Sigmoid colon (tissue), 7 donors: ENCODE data around the gene PLA1A. TPM values are rescaled to one million over a fixed set of nuclear protein-coding genes. Genes with fewer than 3 reads are reported as not detected.
A peak's percentile ranks its signal among the peaks of the same experiment; 100 is the strongest.

Experiments used
- DNase-seq: peaks from one replicate; pipeline ENCODE4 v3.0.0-alpha.2; 2019
- H3K27ac ChIP-seq, 4 donors: fragments of 200-600 bp; sonication (generic); one replicate each; pipeline ENCODE4 v1.5.1; 2016 to 2019; ENCODE audit warnings: mild to moderate bottlenecking in 1 of 4
- H3K27me3 ChIP-seq, 3 donors: fragments of 200-600 bp; sonication (generic); one replicate each; pipeline ENCODE4 v1.5.1; 2019; ENCODE audit warnings: mild to moderate bottlenecking in 1 of 3
- H3K36me3 ChIP-seq, 4 donors: fragments of 200-600 bp; sonication (generic); one replicate each; pipeline ENCODE4 v1.5.1; 2016 to 2019
- H3K4me1 ChIP-seq, 4 donors: fragments of 200-600 bp; sonication (generic); one replicate each; pipeline ENCODE4 v1.5.1; 2017 to 2019
- H3K4me3 ChIP-seq, 4 donors: fragments of 200-600 bp; sonication (generic); one replicate each; pipeline ENCODE4 v1.5.1; 2017 to 2019; ENCODE audit warnings: mild to moderate bottlenecking in 2 of 4, moderate library complexity in 1 of 4
- H3K9me3 ChIP-seq, 4 donors: fragments of 200-600 bp in 3 of 4; sonication (generic) in 3 of 4; one replicate each; pipeline versions ENCODE4 v1.5.1 to v1.6.1; 2013 to 2019
- CTCF ChIP-seq, 4 experiments: fragments of 450-650 bp in 3 of 4; fragments of 200-600 bp in 1 of 4; IDR thresholded peaks; one replicate each; pipeline ENCODE4 v1.5.1; 2016 to 2019; ENCODE audit warnings: antibody characterized with exemption in 4 of 4, mild to moderate bottlenecking in 3 of 4, moderate library complexity in 2 of 4
- EP300 ChIP-seq, 4 donors: sonication (generic); formaldehyde crosslinking; IDR thresholded peaks; one replicate each; pipeline ENCODE4 v1.6.1; 2017; ENCODE audit warnings: antibody characterized with exemption in 4 of 4
- POLR2A ChIP-seq, 2 donors: fragments of 450-650 bp; IDR thresholded peaks; one replicate each; pipeline ENCODE4 v1.6.1; 2016; ENCODE audit warnings: antibody characterized with exemption in 2 of 2, mild to moderate bottlenecking in 2 of 2, moderate library complexity in 2 of 2
- POLR2AphosphoS5 ChIP-seq, 4 donors: sonication (generic); formaldehyde crosslinking; IDR thresholded peaks; one replicate each; pipeline ENCODE4 v1.6.1; 2017; ENCODE audit warnings: antibody characterized with exemption in 4 of 4
- WGBS, 2 donors: extraction: QIAGEN DNeasy Blood & Tissue Kit; methylation state at CpG; one replicate each; pipeline ENCODE4 v1.1.7; 2013; 5-methylcytosine and 5-hydroxymethylcytosine counted together
- intact Hi-C: fragments of 100-400 bp; cut with DNase I; formaldehyde crosslinking; loops from one replicate; pipeline ENCODE4 v1.15.1; 2023
- polyA plus RNA-seq, 3 donors: library from polyadenylated mRNA; stranded (reverse); fragments of 200-250 nt; gene quantifications; one replicate each; pipeline ENCODE4 v1.2.3, GENCODE V29; 2013
- total RNA-seq, 4 donors: library from RNA; depleted of rRNA; stranded (reverse); fragments of >200 nt; gene quantifications; one replicate each; pipeline ENCODE4 v1.1.0, GENCODE V29; 2016
- donor health status: healthy with polysubstance abuse.
- donor health status: Bipolar disorder and iron deficiency.
- donor health status: healthy.

The PLA1A gene
- total and polyA plus RNA-seq, 7 donors: 0.69 to 4.6 (median 2.1) TPM; not detected in 1

DNA sequence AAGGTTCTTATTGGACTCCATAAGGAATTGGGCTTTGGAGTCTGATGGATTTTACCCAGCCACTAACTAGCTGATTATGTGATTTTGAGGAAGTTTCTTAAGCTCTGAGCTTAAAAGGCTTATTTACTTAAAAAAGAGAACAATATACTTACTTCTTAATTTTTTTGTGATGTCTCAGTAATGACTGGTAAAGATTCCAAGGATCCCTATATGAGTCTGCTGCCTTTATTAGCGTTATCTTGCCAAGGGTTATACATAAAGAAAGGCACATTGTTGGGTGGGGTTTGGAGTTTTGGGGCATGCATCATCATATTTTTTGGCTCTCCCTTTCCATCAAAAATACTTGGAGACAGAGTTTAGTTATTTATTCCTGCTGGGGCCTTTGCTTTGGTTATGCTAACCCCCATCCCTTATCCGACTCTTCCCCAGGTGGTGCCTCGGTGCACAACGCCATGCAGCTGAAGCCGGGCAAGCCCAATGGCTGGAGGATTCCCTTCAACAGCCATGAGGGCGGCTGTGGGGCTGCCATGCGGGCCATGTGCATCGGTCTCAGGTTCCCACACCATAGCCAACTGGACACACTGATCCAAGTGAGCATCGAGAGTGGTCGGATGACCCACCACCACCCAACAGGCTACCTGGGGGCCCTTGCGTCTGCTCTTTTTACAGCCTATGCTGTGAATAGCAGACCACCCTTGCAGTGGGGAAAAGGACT is 11.7 kb upstream of the PLA1A start:
- Histone ChIP-seq H3K4me1 (no peaks in the 10 kb centered on the region), H3K9me3 (peaks cover 0 to 2% (median 0%) of the 10 kb centered on the region in 4 donors), H3K27ac (no peak overlapping the region), H3K27me3 (no peaks in the 10 kb centered on the region), H3K36me3 (peaks cover 0 to 15% (median 0%) of the 10 kb centered on the region in 4 donors), H3K4me3 (no peak overlapping the region)
- DNase-seq: no peak
- 96 to 98% methylated on average over 11 of the region's 11 CpGs for WGBS, 2 donors
- intact Hi-C loops: no loop called here
- TF ChIP-seq EP300 (IDR thresholded peaks at IDR 0.05) (no peak), POLR2AphosphoS5 (IDR thresholded peaks at IDR 0.05) (no peak), POLR2A (IDR thresholded peaks at IDR 0.05) (no peak), CTCF (IDR thresholded peaks at IDR 0.05) (no peak)

DNA sequence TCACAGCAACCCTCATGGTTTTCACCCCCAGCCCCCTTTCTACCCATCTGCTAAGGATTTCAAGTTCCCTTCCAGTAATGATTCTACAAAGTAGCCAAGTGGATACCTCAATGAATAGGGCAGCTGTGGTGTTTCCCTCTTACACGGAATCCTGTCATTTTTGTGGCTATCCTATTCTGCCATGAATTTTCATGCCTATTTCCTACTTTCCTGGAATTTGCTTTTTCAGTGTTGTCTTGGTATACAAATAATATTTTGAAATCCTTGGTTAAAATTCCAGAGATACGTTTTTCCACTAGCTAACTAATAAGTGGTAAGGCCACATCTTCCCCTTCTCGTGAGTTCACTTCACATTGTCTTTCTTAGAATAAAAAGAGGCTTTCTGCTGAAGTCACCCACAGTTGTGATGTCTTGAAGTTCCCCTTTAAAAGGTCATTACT is 10.9 kb upstream of the PLA1A start:
- DNase-seq: no peak
- H3K27me3 ChIP-seq: no peaks in the 10 kb centered on the region
- intact Hi-C loops: no loop called here
- H3K27ac ChIP-seq: no peak overlapping the region
- no peak for TF ChIP-seq EP300 (IDR thresholded peaks at IDR 0.05)
- no peak for TF ChIP-seq POLR2AphosphoS5 (IDR thresholded peaks at IDR 0.05)
- TF ChIP-seq POLR2A (IDR thresholded peaks at IDR 0.05): no peak
- no peak for TF ChIP-seq CTCF (IDR thresholded peaks at IDR 0.05)
- WGBS, 2 donors: 82 to 85% methylated on average over 3 of the region's 3 CpGs
- H3K9me3 ChIP-seq: peaks cover 0 to 2% (median 0%) of the 10 kb centered on the region in 4 donors
- H3K4me3 ChIP-seq: no peak overlapping the region
- no peaks in the 10 kb centered on the region for H3K4me1 ChIP-seq
- peaks cover 0 to 15% (median 0%) of the 10 kb centered on the region in 4 donors for H3K36me3 ChIP-seq

DNA sequence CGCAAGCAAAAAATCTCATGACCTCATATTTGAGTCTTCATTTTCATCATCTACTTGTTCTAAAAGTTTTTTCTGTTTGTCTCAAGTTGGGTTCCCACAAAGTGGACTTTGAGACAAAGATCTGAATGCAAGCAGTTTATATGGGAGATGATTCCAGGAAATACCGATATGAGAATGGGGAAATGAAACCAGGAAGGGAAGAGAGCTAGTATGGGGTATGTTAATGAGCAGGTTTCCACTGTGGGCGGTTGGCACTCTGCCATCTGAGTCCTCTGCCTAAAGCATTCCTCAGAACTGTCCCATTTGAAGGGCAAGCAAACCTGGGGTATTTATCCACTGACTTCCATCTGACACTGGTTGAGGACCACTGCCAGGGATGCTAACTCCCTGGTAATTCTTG is 9.6 kb upstream of the PLA1A start:
- WGBS, 2 donors: 38 to 58% methylated on average over 3 of the region's 3 CpGs
- peak; percentile 78 for DNase-seq
- peaks cover 0 to 15% (median 0%) of the 10 kb centered on the region in 4 donors for H3K36me3 ChIP-seq

DNA sequence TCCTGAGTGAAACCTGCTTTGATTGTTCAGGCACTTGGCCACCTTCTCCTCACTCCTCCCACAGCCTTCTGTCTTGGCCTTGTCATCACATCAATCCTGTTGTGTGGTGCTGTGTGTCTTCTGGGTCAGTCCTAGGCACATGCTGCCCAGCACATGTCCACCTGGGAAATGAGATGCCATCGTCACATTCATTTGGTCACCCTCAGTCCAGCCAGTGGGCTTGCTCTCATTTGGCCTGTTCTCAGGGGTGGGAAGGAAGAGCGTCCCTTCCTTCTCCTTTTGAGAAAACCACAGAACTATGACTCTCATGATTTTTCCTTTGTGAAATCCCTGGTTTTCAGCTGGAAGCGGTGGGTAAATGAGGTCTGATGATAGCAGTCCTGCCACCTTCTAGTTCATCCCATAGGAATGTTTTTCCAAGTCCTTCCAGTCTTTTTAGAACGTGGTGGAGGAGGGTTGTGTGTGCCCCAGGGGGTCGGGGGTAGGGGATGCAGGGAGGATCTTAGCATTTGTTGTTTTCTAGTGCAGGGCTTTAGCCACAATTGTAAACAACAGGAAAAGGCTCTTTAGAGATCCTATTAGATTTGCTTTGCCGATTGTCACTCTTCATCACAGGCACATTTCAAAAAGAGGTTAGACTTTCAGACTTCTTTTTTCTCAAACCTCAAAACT is 8.4 kb upstream of the PLA1A start:
- Histone ChIP-seq H3K27me3 (no peaks in the 10 kb centered on the region), H3K27ac (no peak overlapping the region), H3K4me1 (no peaks in the 10 kb centered on the region), H3K4me3 (no peak overlapping the region), H3K9me3 (peaks cover 0 to 2% (median 0%) of the 10 kb centered on the region in 4 donors), H3K36me3 (peaks cover 0 to 15% (median 0%) of the 10 kb centered on the region in 4 donors)
- no peak for TF ChIP-seq CTCF (IDR thresholded peaks at IDR 0.05)
- TF ChIP-seq POLR2A (IDR thresholded peaks at IDR 0.05): no peak
- no peak for TF ChIP-seq EP300 (IDR thresholded peaks at IDR 0.05)
- TF ChIP-seq POLR2AphosphoS5 (IDR thresholded peaks at IDR 0.05): no peak
- DNase-seq: no peak
- intact Hi-C loops: no loop called here
- 66 to 77% methylated on average over 6 of the region's 6 CpGs for WGBS, 2 donors

More for the DNA sequence above, 9.6 kb upstream of the PLA1A start:
- Histone ChIP-seq H3K9me3 (peaks cover 0 to 2% (median 0%) of the 10 kb centered on the region in 4 donors), H3K4me1 (no peaks in the 10 kb centered on the region), H3K27ac (no peak overlapping the region), H3K27me3 (no peaks in the 10 kb centered on the region), H3K4me3 (no peak overlapping the region)
- TF ChIP-seq POLR2A (IDR thresholded peaks at IDR 0.05): no peak
- intact Hi-C loops: no loop called here

- H3K4me3 ChIP-seq: no peak overlapping the region
- no peak for TF ChIP-seq CTCF (IDR thresholded peaks at IDR 0.05)
- TF ChIP-seq EP300 (IDR thresholded peaks at IDR 0.05): no peak
- TF ChIP-seq POLR2A (IDR thresholded peaks at IDR 0.05): no peak
- TF ChIP-seq POLR2AphosphoS5 (IDR thresholded peaks at IDR 0.05): no peak
- no peak overlapping the region for H3K27ac ChIP-seq
- no peaks in the 10 kb centered on the region for H3K27me3 ChIP-seq
- peaks cover 0 to 5% (median 0%) of the 10 kb centered on the region in 4 donors for H3K4me1 ChIP-seq
- intact Hi-C loops: no loop called here
- H3K9me3 ChIP-seq: peaks cover 0 to 2% (median 0%) of the 10 kb centered on the region in 4 donors
- DNase-seq: no peak
- peaks cover 0 to 15% (median 0%) of the 10 kb centered on the region in 4 donors for H3K36me3 ChIP-seq
- 93 to 99% methylated on average over 1 of the region's 1 CpG for WGBS, 2 donors
These were observed 7.0 kb upstream of the PLA1A start for GRCh38 chr3:119590706-119591105.
